H9 (cell line): ENCODE measurements around the gene TMEM63B. TPM values are rescaled to one million over a fixed set of nuclear protein-coding genes. Genes with fewer than 3 reads are reported as not detected.
A peak's percentile ranks its signal among the peaks of the same experiment; 100 is the strongest.

Source experiments
- DNase-seq: peaks from one replicate; pipeline ENCODE4 v3.0.0-alpha.2; 2017
- H2AFZ ChIP-seq: one replicate; pipeline ENCODE4 v1.6.1; 2013; ENCODE audit warnings: mild to moderate bottlenecking, low read length, control low read depth, moderate library complexity
- H2AK5ac ChIP-seq: 2 replicates; pipeline ENCODE4 v1.6.1; 2013; ENCODE audit warnings: low read length, control low read depth, mixed read lengths; ENCODE audit not compliant: insufficient read length
- H2BK120ac ChIP-seq: one replicate; pipeline ENCODE4 v1.6.1; 2013; ENCODE audit warnings: low read depth, mild to moderate bottlenecking, low read length, control low read depth, inconsistent platforms; ENCODE audit not compliant: poor library complexity, severe bottlenecking
- H2BK12ac ChIP-seq: 2 replicates; pipeline ENCODE4 v1.6.1; 2013; ENCODE audit warnings: low read length, control low read depth, mixed read lengths, low read depth; ENCODE audit not compliant: insufficient read length
- H2BK15ac ChIP-seq: 2 replicates; pipeline ENCODE4 v1.6.1; 2013; ENCODE audit warnings: low read depth, low read length, control low read depth
- H2BK20ac ChIP-seq: one replicate; pipeline ENCODE4 v1.6.1; 2013; ENCODE audit warnings: low read depth, mild to moderate bottlenecking, low read length, control low read depth, inconsistent platforms; ENCODE audit not compliant: poor library complexity, severe bottlenecking
- H2BK5ac ChIP-seq: 2 replicates; pipeline ENCODE4 v1.6.1; 2013; ENCODE audit warnings: low read length, control low read depth, mixed read lengths; ENCODE audit not compliant: insufficient read length
- H3K14ac ChIP-seq: 2 replicates; pipeline ENCODE4 v1.6.1; 2013; ENCODE audit warnings: low read length, control low read depth; ENCODE audit not compliant: insufficient read depth
- H3K18ac ChIP-seq: 2 replicates; pipeline ENCODE4 v1.6.1; 2013; ENCODE audit warnings: low read depth, mild to moderate bottlenecking, mixed read lengths, low read length, control low read depth; ENCODE audit not compliant: insufficient read length
- H3K23ac ChIP-seq: 2 replicates; pipeline ENCODE4 v1.6.1; 2013; ENCODE audit warnings: low read length, control low read depth, mixed read lengths, low read depth; ENCODE audit not compliant: insufficient read length
- H3K23me2 ChIP-seq: 2 replicates; pipeline ENCODE4 v1.6.1; 2013; ENCODE audit warnings: low read depth, mild to moderate bottlenecking, mixed read lengths, low read length, control low read depth; ENCODE audit not compliant: insufficient read length, poor library complexity, severe bottlenecking
- H3K27ac ChIP-seq: 2 replicates; pipeline ENCODE4 v1.5.1; 2013; ENCODE audit warnings: low read length, control low read depth, mixed read lengths, low read depth; ENCODE audit not compliant: insufficient read length
- H3K27me3 ChIP-seq: 2 replicates; pipeline ENCODE4 v1.6.1; 2013; ENCODE audit warnings: low read length, control low read depth, inconsistent platforms; ENCODE audit not compliant: insufficient read depth
- H3K4ac ChIP-seq: 2 replicates; pipeline ENCODE4 v1.6.1; 2013; ENCODE audit warnings: low read depth, mild to moderate bottlenecking, control low read depth, inconsistent platforms, low read length, moderate library complexity
- H3K4me1 ChIP-seq: 2 replicates; pipeline ENCODE4 v1.6.1; 2013; ENCODE audit warnings: low read length, control low read depth, inconsistent platforms; ENCODE audit not compliant: insufficient read depth
- H3K4me2 ChIP-seq: 2 replicates; pipeline ENCODE4 v1.6.1; 2013; ENCODE audit warnings: low read length, control low read depth, mixed read lengths; ENCODE audit not compliant: insufficient read length, insufficient read depth
- H3K56ac ChIP-seq: 2 replicates; pipeline ENCODE4 v1.6.1; 2013; ENCODE audit warnings: low read depth, mild to moderate bottlenecking, mixed read lengths, low read length, control low read depth; ENCODE audit not compliant: insufficient read length
- H3K79me1 ChIP-seq: 2 replicates; pipeline ENCODE4 v1.6.1; 2013; ENCODE audit warnings: low read depth, mild to moderate bottlenecking, moderate library complexity, low read length, control low read depth, inconsistent platforms; ENCODE audit not compliant: insufficient read depth, poor library complexity, severe bottlenecking
- H3K79me2 ChIP-seq: 2 replicates; pipeline ENCODE4 v1.6.1; 2013; ENCODE audit warnings: low read length, control low read depth, inconsistent platforms; ENCODE audit not compliant: insufficient read depth
- H3K9ac ChIP-seq: 2 replicates; pipeline ENCODE4 v1.6.1; 2013; ENCODE audit warnings: low read length, control low read depth, mixed read lengths; ENCODE audit not compliant: insufficient read length; ENCODE audit errors: extremely low read depth
- H3K9me3 ChIP-seq: one replicate; pipeline ENCODE4 v1.6.1; 2013; ENCODE audit warnings: low read depth, low read length, inconsistent platforms; ENCODE audit not compliant: control insufficient read depth
- H3T11ph ChIP-seq: one replicate; pipeline ENCODE4 v1.6.1; 2013; ENCODE audit warnings: mild to moderate bottlenecking, low read length, control low read depth, inconsistent platforms
- H4K20me1 ChIP-seq: one replicate; pipeline ENCODE4 v1.6.1; 2013; ENCODE audit not compliant: control insufficient read depth, insufficient read length, insufficient read depth
- H4K5ac ChIP-seq: 2 replicates; pipeline ENCODE4 v1.6.1; 2013; ENCODE audit warnings: low read depth, mild to moderate bottlenecking, mixed read lengths, low read length, control low read depth; ENCODE audit not compliant: insufficient read length
- H4K8ac ChIP-seq: replicated peaks from 2 replicates; pipeline ENCODE4 v1.6.1; 2013; ENCODE audit warnings: low read length, control low read depth, mixed read lengths, low read depth; ENCODE audit not compliant: insufficient read length
- H4K91ac ChIP-seq: 2 replicates; pipeline ENCODE4 v1.6.1; 2013; ENCODE audit warnings: low read depth, mild to moderate bottlenecking, moderate library complexity, mixed read lengths, low read length, control low read depth; ENCODE audit not compliant: insufficient read length
- H3K27ac Mint-ChIP-seq, 3 experiments: 2 replicates in 2 of 3; 3 replicates in 1 of 3; pipeline ENCODE4 v1.8.0; 2020 to 2021; ENCODE audit warnings: mixed read lengths in 3 of 3, mild to moderate bottlenecking in 1 of 3, moderate library complexity in 1 of 3
- H3K27me3 Mint-ChIP-seq: 2 replicates; pipeline ENCODE4 v1.8.0; 2021; ENCODE audit warnings: low read depth, mild to moderate bottlenecking, moderate library complexity, mixed read lengths
- H3K36me3 Mint-ChIP-seq, 3 experiments: 2 replicates in 2 of 3; 3 replicates in 1 of 3; pipeline ENCODE4 v1.8.0; 2020 to 2021; ENCODE audit warnings: low read depth in 3 of 3, mixed read lengths in 3 of 3; ENCODE audit not compliant: insufficient read depth in 1 of 3
- H3K4me1 Mint-ChIP-seq, 2 experiments: 2 replicates each; pipeline ENCODE4 v1.8.0; 2020; ENCODE audit warnings: mixed read lengths in 2 of 2
- H3K4me3 Mint-ChIP-seq, 2 experiments: 2 replicates in 1 of 2; 3 replicates in 1 of 2; pipeline ENCODE4 v1.8.0; 2020 to 2021; ENCODE audit warnings: mild to moderate bottlenecking in 2 of 2, mixed read lengths in 2 of 2, moderate library complexity in 1 of 2
- H3K9me3 Mint-ChIP-seq, 2 experiments: 2 replicates in 1 of 2; 3 replicates in 1 of 2; pipeline ENCODE4 v1.8.0; 2020; ENCODE audit warnings: mild to moderate bottlenecking in 2 of 2, mixed read lengths in 2 of 2, moderate library complexity in 1 of 2
- WGBS: extraction: QIAGEN DNeasy Blood & Tissue Kit; methylation state at CpG from one replicate; pipeline ENCODE4 v1.1.7; 2013; ENCODE audit warnings: missing lambda C conversion rate, low lambda C conversion rate, mixed read lengths; ENCODE audit not compliant: insufficient read length; ENCODE audit errors: extremely low coverage; 5-methylcytosine and 5-hydroxymethylcytosine counted together
- total RNA-seq: library from RNA; stranded (reverse); gene quantifications from 2 replicates; pipeline ENCODE4 v1.2.1, GENCODE V29; 2021
- TF ChIP-seq, protein P1 (sequence below): fragments of 200-600 bp; sonication (generic); conservative IDR thresholded peaks from 3 replicates; pipeline ENCODE4 v1.8.0; 2021; ENCODE audit warnings: antibody characterized with exemption, mild to moderate bottlenecking

Gene TMEM63B
- total RNA-seq, 1 experiment from 2014 or later, result 56.3 TPM

DNA sequence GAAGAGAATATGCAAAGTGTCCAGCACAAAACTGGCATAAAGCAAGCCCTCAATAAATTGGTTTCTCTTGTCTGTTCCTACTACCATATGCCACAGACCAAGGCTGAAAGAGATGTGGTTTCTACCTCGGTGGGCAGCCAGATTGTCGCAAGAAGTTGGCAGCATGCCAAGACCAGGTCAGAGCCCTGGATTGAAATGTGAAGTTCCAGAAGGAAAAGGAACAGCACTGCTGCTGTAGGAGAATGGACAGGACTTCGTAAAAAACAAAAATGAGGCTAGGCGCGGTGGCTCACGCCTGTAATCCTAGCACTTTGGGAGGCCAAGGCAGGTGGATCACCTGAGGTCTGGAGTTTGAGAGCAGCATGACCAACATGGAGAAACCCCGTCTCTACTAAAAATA, 22.2 kb upstream of the TMEM63B start:
- Histone ChIP-seq H3K23me2 (no peaks in the 10 kb centered on the region), H3K14ac (no peak overlapping the region), H2BK120ac (no peak overlapping the region), H3T11ph (no peak overlapping the region), H2BK12ac (no peak overlapping the region), H3K9ac (no peak overlapping the region), H4K8ac (no peak overlapping the region), H3K23ac (no peak overlapping the region), H2BK15ac (no peak overlapping the region), H3K79me1 (peaks cover 11% of the 10 kb centered on the region), H3K9me3 (no peaks in the 10 kb centered on the region), H3K27me3 (no peaks in the 10 kb centered on the region), H3K4ac (no peak overlapping the region), H4K91ac (no peak overlapping the region), H3K4me2 (no peak overlapping the region), H3K27ac (no peak overlapping the region), H4K20me1 (no peaks in the 10 kb centered on the region), H2AFZ (no peak overlapping the region), H2BK5ac (no peak overlapping the region), H3K18ac (no peak overlapping the region), H2AK5ac (no peak overlapping the region), H3K56ac (no peak overlapping the region), H3K79me2 (0 out of 2 replicates have a peak, but pooled peaks cover 1% of the 10 kb centered on the region), H4K5ac (no peak overlapping the region), H2BK20ac (no peak overlapping the region), H3K4me1 (no peaks in the 10 kb centered on the region)
- TF ChIP-seq, protein P1, sequence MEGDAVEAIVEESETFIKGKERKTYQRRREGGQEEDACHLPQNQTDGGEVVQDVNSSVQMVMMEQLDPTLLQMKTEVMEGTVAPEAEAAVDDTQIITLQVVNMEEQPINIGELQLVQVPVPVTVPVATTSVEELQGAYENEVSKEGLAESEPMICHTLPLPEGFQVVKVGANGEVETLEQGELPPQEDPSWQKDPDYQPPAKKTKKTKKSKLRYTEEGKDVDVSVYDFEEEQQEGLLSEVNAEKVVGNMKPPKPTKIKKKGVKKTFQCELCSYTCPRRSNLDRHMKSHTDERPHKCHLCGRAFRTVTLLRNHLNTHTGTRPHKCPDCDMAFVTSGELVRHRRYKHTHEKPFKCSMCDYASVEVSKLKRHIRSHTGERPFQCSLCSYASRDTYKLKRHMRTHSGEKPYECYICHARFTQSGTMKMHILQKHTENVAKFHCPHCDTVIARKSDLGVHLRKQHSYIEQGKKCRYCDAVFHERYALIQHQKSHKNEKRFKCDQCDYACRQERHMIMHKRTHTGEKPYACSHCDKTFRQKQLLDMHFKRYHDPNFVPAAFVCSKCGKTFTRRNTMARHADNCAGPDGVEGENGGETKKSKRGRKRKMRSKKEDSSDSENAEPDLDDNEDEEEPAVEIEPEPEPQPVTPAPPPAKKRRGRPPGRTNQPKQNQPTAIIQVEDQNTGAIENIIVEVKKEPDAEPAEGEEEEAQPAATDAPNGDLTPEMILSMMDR, result no peak
- no peak overlapping the region for H3K4me3 Mint-ChIP-seq
- H3K27ac Mint-ChIP-seq, result peak overlapping the region in 1 of 3 experiments; percentile 61; a peak in 1 of 7 replicates
- no peaks in the 10 kb centered on the region for H3K27me3 Mint-ChIP-seq
- no CpG with 5 or more reads among the region's 7 CpGs for WGBS
- H3K36me3 Mint-ChIP-seq, result peaks cover 24 to 71% (median 68%) of the 10 kb centered on the region in 3 experiments; a peak in 6 of 7 replicates
- DNase-seq, result no peak
- H3K9me3 Mint-ChIP-seq, result no peaks in the 10 kb centered on the region
- H3K4me1 Mint-ChIP-seq, result peaks cover 17 to 21% of the 10 kb centered on the region in 2 experiments
